Gastrocnemius medialis (tissue), 4 donors: ENCODE data around the gene DAZAP2. TPM values are rescaled to one million over a fixed set of nuclear protein-coding genes. Genes with fewer than 3 reads are reported as not detected.
"Not testable (repeated sequence)": the region's sequence is repeated elsewhere in the genome, so short reads cannot be mapped to it uniquely, and the experiment has no call there.

Experiments
- ATAC-seq, 2 donors: fragments of 150-250 bp; one replicate each; pipeline ENCODE4 v1.9.1; 2016
- DNase-seq, 2 donors: peaks; one replicate each; pipeline ENCODE4 v3.0.0-alpha.2; 2019
- H3K27ac ChIP-seq, 4 donors: fragments of 200-600 bp; sonication (generic); 1 replicate in 1 of 4; 2 replicates in 3 of 4; pipeline ENCODE4 v1.5.1; 2016 to 2018; ENCODE audit warnings: mild to moderate bottlenecking in 2 of 4, moderate library complexity in 1 of 4
- H3K27me3 ChIP-seq, 3 donors: fragments of 200-600 bp; sonication (generic) in 2 of 3; 1 replicate in 1 of 3; 2 replicates in 2 of 3; pipeline versions ENCODE4 v1.5.1 to v1.6.0; 2016 to 2019; ENCODE audit warnings: mild to moderate bottlenecking in 1 of 3, moderate library complexity in 1 of 3
- H3K36me3 ChIP-seq, 2 donors: fragments of 200-600 bp; sonication (generic) in 1 of 2; one replicate each; pipeline ENCODE4 v1.5.1; 2017 to 2018
- H3K4me1 ChIP-seq, 2 donors: fragments of 200-600 bp; sonication (generic) in 1 of 2; one replicate each; pipeline ENCODE4 v1.5.1; 2016 to 2017; ENCODE audit warnings: mild to moderate bottlenecking in 2 of 2
- H3K4me3 ChIP-seq, 4 donors: fragments of 200-600 bp; sonication (generic) in 3 of 4; 1 replicate in 1 of 4; 2 replicates in 3 of 4; pipeline ENCODE4 v1.5.1; 2016 to 2019; ENCODE audit warnings: mild to moderate bottlenecking in 2 of 4
- H3K9me3 ChIP-seq, 3 donors: fragments of 200-600 bp; sonication (generic) in 2 of 3; 1 replicate in 1 of 3; 2 replicates in 2 of 3; pipeline ENCODE4 v1.5.1; 2016 to 2019
- POLR2A ChIP-seq, 2 donors: fragments of 450-650 bp; IDR thresholded peaks; one replicate each; pipeline ENCODE4 v1.6.1; 2017; ENCODE audit warnings: antibody characterized with exemption in 2 of 2, mild to moderate bottlenecking in 2 of 2, moderate library complexity in 2 of 2
- in situ Hi-C, 4 donors: fragments of 200-750 bp; cut with MboI; loops; one replicate each; pipeline versions ENCODE4 v1.15.0 to v1.8.0; 2017; ENCODE audit warnings: low sequenced_read_pairs in 4 of 4
- intact Hi-C: fragments of 100-400 bp; cut with DNase I; formaldehyde crosslinking; loops from one replicate; pipeline ENCODE4 v1.15.1; 2023; ENCODE audit warnings: low total_unique reads
- total RNA-seq, 4 donors: library from RNA; depleted of rRNA; stranded (reverse); fragments of >200 nt; gene quantifications; one replicate each; pipeline versions ENCODE4 v1.1.0 to v1.2.3, GENCODE V29; 2016
- TF ChIP-seq, protein P1 (sequence below), 5 experiments: fragments of 450-650 bp in 3 of 5; fragments of 200-600 bp in 2 of 5; sonication (generic) in 2 of 5; IDR thresholded peaks in 4 of 5; conservative IDR thresholded peaks in 1 of 5; 1 replicate in 4 of 5; 2 replicates in 1 of 5; pipeline ENCODE4 v1.5.1; 2016 to 2019; ENCODE audit warnings: antibody characterized with exemption in 5 of 5, mild to moderate bottlenecking in 3 of 5, moderate library complexity in 3 of 5

Gene DAZAP2
- total RNA-seq, 4 donors from 2014 or later, result 204 to 274 (median 246) TPM

DNA sequence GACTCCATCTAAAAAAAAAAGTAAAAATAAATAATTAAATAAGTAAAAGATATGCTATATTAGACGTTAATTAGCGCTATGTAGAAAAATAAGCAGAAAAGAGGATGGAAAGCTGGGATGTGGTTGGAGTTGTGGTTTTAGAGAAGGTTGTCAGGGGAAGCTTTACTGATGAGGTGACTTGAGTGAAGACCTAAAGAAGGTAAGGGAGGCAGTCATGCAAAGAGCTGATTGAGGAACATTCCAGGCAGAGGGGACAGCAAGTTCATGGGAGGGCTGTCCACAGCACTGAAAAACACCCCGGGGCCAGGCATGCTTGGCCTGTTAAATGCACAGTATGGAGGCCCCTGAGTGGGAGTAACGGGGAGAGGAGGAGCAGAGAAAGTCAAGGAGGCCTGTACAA lies 15.9 kb downstream of the DAZAP2 start:
- no peak for DNase-seq
- intact Hi-C loops (no loop called here), in situ Hi-C loops (loop anchor here in 1 of 4 donors (25.0 kb wide), 1 partner anchor 283 kb away; no protein-coding TSS in a partner anchor)
- H3K4me3 ChIP-seq, result no peak overlapping the region
- TF ChIP-seq, protein P1, sequence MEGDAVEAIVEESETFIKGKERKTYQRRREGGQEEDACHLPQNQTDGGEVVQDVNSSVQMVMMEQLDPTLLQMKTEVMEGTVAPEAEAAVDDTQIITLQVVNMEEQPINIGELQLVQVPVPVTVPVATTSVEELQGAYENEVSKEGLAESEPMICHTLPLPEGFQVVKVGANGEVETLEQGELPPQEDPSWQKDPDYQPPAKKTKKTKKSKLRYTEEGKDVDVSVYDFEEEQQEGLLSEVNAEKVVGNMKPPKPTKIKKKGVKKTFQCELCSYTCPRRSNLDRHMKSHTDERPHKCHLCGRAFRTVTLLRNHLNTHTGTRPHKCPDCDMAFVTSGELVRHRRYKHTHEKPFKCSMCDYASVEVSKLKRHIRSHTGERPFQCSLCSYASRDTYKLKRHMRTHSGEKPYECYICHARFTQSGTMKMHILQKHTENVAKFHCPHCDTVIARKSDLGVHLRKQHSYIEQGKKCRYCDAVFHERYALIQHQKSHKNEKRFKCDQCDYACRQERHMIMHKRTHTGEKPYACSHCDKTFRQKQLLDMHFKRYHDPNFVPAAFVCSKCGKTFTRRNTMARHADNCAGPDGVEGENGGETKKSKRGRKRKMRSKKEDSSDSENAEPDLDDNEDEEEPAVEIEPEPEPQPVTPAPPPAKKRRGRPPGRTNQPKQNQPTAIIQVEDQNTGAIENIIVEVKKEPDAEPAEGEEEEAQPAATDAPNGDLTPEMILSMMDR (IDR thresholded peaks at IDR 0.05 in 4 of 5, conservative IDR thresholded peaks at IDR 0.05 in 1 of 5), result no peak
- TF ChIP-seq POLR2A (IDR thresholded peaks at IDR 0.05), result no peak
- no peak for ATAC-seq
- H3K36me3 ChIP-seq, result no peaks in the 10 kb centered on the region
- no peaks in the 10 kb centered on the region for H3K27me3 ChIP-seq
- no peaks in the 10 kb centered on the region for H3K9me3 ChIP-seq
- no peaks in the 10 kb centered on the region for H3K4me1 ChIP-seq
- no peak overlapping the region for H3K27ac ChIP-seq

DNA sequence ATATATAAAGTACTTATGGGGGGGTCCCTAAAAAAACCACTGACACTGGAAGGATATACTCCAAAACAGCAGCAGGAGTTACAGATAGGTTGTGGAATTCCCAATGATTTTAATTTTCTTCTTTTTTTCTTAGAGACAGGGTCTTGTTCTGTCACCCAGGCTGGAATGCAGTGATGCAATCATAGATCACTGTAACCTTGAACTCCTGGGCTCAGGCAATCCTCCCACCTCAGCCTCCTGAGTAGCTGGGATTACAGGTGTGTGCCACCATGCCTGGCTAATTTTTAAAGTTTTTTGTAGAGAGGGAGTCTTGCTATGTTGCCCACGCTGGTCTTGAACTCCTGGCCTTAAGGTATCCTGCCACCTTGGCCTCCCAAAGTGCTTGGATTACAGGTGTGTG lies 21.0 kb downstream of the DAZAP2 start:
- H3K9me3 ChIP-seq, DNase-seq, H3K36me3 ChIP-seq, intact Hi-C loops, ATAC-seq, H3K27ac ChIP-seq, H3K4me1 ChIP-seq, H3K27me3 ChIP-seq, H3K4me3 ChIP-seq: not testable (repeated sequence)
- in situ Hi-C loops, result loop anchor here in 1 of 4 donors (25.0 kb wide), 1 partner anchor 278 kb away; no protein-coding TSS in a partner anchor

DNA sequence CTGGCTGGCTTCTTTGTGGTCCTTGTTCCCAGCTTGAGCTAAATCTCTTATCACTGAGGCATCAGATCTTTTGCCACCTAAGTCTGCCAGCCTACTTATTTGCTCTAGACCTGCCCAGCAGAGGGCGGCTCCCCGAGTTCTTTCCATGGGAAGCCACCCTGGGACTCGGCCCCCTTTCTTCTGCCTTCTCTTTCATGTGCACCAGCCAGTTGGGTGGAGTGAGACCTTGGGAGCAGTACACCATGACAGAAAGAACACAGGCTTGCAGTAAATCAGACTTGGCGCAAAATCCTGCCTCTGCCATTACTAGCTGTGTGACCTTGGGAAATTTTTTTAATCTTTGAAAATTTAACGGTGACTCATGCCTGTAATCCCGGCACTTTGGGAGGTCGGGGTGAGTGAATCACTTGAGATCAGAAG lies 24.1 kb downstream of the DAZAP2 start:
- TF ChIP-seq, protein P1 (IDR thresholded peaks at IDR 0.05 in 4 of 5, conservative IDR thresholded peaks at IDR 0.05 in 1 of 5), result no peak
- no peak for TF ChIP-seq POLR2A (IDR thresholded peaks at IDR 0.05)
- no peaks in the 10 kb centered on the region for H3K36me3 ChIP-seq
- in situ Hi-C loops, result loop anchor here in 2 of 4 donors (10.0 to 25.0 kb wide), 2 partner anchors 82 to 275 kb away; partner anchors contain the start of gene CELA1 (in 1 of the 2)
- DNase-seq, result no peak
- peak in 1 of 2 donors; percentile 36 for ATAC-seq
- H3K9me3 ChIP-seq, result no peaks in the 10 kb centered on the region
- intact Hi-C loops, result no loop called here
- no peak overlapping the region for H3K27ac ChIP-seq
- H3K4me1 ChIP-seq, result no peaks in the 10 kb centered on the region
- no peak overlapping the region for H3K4me3 ChIP-seq
- no peaks in the 10 kb centered on the region for H3K27me3 ChIP-seq

DNA sequence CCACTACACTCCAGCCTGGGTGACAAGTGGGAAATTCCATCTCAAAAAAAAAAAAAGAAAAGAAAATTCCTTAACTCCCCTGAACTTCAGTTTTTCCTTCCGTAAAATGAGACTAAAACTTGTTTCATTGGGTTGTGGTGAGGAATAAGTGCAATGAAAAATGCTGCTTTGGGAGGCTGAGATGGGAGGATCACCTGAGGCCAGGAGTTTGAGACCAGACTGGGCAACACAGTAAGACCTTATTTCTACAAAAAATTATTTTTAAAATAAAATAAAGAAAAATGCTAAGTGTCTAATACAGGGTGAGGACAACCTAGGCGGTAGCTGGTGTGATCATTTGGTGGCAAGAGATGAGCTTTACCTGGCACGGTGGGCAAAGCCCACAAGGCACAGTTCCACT lies 24.7 kb downstream of the DAZAP2 start:
- H3K27ac ChIP-seq, result no peak overlapping the region
- no peak overlapping the region for H3K4me3 ChIP-seq
- TF ChIP-seq, protein P1 (IDR thresholded peaks at IDR 0.05 in 4 of 5, conservative IDR thresholded peaks at IDR 0.05 in 1 of 5), result no peak
- TF ChIP-seq POLR2A (IDR thresholded peaks at IDR 0.05), result no peak
- intact Hi-C loops (no loop called here), in situ Hi-C loops (loop anchor here in 2 of 4 donors (10.0 to 25.0 kb wide), 2 partner anchors 81 to 274 kb away; partner anchors contain the start of gene CELA1 (in 1 of the 2))
- ATAC-seq, result no peak
- no peaks in the 10 kb centered on the region for H3K27me3 ChIP-seq
- H3K36me3 ChIP-seq, result no peaks in the 10 kb centered on the region
- no peaks in the 10 kb centered on the region for H3K9me3 ChIP-seq
- no peak for DNase-seq
- H3K4me1 ChIP-seq, result no peaks in the 10 kb centered on the region

DNA sequence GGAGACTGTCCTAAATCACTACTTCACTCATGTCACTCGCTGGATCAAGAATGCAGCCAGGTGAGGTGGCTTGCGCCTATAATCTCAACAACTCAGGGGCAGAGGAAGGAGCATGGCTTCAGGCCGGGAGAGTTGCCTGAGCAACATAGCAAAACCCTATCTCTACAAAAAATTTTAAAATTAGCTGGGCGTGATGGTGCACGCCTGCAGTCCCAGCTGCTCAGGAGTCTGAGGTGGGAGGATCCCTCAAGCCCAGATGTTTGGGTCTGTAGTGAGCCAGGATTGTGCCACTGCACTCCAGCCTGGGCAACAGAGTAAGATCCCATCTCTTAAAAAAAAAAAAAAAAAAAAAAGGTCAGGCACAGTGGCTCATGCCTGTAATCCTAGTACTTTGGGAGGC lies 25.7 kb downstream of the DAZAP2 start:
- no peaks in the 10 kb centered on the region for H3K36me3 ChIP-seq
- H3K27ac ChIP-seq, result no peak overlapping the region
- DNase-seq, result no peak
- no peaks in the 10 kb centered on the region for H3K9me3 ChIP-seq
- ATAC-seq, result no peak
- no peaks in the 10 kb centered on the region for H3K4me1 ChIP-seq
- H3K4me3 ChIP-seq, result no peak overlapping the region
- intact Hi-C loops, result no loop called here
- in situ Hi-C loops, result loop anchor here in 2 of 4 donors (10.0 to 25.0 kb wide), 2 partner anchors 81 to 273 kb away; partner anchors contain the start of gene CELA1 (in 1 of the 2)
- no peaks in the 10 kb centered on the region for H3K27me3 ChIP-seq
- TF ChIP-seq POLR2A (IDR thresholded peaks at IDR 0.05), result no peak
- TF ChIP-seq, protein P1 (IDR thresholded peaks at IDR 0.05 in 4 of 5, conservative IDR thresholded peaks at IDR 0.05 in 1 of 5), result no peak
